Measurements from ENCODE around the gene SLC6A12.
A peak's percentile ranks its signal among the peaks of the same experiment; 100 is the strongest.

The SLC6A12 gene

DNA sequence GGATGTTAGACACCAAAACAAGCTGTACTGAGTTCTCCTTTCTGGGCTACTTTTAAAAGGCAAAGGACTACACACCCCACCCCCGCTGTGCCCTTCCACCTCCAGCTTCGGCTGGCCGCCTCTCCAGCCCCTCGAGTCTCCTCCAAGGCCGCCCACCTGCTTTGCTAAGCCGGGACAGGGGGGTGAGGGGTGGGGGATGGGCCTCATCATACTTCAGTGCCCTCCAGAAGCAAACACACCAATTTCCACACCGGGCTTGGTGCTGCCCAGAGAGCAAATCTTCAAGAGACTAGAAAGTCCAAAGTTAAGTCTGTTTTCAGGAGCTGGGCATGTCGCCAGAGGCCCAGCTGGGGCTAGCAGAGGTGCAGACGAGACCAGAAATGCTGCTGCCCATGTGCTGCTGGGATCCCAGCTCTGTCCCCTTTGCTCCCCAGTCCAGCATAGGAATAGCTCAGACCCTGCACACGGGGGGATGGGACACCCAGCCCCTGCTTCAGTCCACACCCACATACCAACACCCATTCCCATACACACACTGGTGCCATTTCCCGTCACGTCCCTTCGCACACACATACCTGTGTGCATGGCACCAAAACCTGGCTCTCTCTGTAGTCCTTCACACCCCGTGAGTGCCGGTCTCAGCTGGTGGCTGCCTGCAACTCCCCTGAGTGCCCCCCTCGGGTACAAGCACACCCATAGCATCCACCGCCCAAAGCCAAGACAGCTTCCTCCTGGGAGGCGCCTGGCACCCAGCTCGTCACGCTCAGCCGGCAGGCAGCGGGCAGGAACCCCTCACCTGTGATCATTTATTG is 1.0 kb downstream of the SLC6A12 start:
- no peak for DNase-seq

DNA sequence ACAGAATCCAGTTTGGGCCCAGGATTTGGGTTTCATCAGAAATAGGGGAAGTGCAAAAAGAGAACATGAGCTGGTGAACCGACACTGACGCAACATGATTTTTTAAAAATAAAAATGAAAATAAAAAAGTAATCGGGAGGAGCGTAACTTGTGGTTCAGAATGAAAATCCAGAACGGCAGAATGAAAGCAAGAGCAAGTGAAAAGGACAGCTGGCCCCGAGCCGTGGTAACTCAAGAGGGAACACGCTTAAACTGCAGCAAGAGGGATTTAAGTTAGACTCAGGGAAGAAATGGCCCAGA is 1.6 kb downstream of the SLC6A12 start:
- peak; percentile 8 for DNase-seq

DNA sequence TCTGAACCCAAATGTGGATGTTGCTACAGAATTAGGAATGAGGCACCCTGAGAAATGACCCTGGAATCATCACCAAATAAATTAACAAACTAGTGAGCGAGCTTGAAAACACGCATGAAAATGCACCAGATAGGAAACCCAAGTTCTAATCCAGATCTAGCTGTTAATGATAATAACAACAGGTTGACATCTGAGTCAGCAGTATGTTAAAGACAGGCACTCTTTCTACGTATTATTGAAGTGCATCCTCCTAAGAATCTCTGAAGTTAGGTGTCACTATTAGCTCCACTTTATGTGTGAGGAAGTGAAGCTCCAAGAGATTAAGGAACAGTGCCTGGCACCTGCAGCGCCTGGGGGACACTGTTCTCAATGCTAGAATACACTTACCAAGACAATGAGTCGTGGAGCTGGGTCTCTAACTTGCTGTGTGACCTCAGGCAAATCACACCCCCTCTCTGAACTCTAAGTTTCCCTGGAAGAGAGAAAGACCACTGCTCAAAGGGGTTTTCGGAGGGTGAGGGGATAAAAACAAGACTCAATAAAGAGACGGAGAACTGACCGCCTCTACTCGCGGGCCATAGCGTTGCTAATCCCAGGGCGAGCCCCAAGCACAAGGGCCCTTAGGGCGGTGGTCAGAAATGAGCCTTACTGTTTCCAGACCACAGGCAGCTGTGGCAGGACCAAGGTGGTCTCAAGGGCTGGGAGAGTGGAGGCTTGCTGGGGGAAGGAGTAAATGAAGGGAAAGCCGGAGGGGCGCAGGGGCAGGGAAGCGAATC is 2.1 kb downstream of the SLC6A12 start:
- DNase-seq: no peak

DNA sequence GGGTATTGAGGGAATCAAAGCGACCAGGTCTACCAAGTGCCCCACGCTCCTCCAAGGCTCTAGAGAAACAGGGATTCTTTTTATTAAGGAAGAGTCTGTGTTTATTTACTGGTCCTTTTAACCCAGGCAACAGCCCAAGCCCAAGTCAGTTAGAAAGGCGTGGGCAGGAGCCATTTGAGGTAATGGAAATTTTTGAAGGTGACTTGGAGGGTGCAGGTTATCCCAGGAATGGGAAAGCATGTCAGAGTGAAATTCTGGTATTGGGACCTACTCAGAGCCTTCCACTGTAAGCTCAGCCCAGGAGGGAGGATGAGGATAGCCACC is 2.9 kb downstream of the SLC6A12 start:
- DNase-seq: no peak

DNA sequence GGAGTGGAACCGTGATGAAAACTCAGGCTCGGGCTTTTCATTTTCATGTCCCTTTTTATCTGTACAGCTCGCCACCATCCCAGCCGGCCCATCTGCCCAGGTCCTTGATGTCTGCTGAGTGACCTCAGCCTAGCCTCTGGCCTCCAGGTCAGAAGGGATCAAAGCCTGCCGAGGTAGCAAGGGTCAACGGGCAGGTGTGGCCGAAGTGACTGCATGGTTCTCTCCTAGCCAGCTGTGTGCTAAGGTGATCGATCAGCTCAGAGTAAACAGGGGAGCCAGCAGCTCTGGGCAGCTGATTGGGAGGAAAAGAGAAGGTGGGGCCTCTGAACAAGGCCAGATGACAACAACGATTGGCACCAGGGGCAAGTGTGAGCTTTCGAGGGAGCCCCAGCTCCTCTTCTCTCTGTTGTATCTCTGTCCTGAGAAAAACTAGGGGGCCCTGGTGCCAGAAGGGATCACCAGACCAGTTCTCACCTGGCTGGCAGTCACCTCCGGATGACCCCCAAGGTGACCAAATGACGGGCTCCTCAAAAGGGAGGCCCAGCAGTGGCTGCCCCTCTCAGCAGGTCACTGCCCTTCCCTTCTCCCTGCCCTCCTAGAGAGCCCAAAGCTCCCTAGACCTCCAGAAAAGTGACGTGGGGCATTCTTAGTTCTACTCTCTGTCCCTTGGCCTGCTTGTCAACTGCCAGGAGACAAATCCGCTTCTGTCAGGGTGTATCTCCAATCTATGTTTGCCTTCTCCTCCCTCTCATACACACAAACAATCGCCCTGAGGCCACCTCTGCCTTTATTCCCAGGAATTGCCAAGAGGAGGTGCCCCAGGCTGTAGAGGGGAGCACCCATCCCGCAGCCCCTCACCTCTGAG is 3.4 kb downstream of the SLC6A12 start:
- DNase-seq: no peak

DNA sequence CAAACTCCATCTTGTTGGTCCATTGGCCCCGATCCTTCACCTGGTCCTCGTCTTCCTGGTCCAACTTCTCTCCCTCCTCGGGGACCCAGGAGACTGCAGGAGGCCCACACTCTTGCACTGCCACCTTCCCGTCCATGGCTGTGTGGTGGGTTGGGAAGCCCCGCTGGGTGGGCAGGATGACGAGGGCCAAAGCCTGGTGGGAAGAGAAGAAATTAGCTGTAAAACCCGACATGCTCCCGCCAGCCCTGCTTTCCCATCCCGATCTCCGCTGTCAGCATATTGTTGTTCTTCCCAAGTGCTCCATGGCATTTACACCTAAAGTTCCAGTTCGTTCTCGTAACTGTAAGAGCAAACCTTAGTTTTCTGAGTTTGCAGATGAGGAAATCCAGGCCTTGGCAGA is 4.1 kb downstream of the SLC6A12 start:
- no peak for DNase-seq

DNA sequence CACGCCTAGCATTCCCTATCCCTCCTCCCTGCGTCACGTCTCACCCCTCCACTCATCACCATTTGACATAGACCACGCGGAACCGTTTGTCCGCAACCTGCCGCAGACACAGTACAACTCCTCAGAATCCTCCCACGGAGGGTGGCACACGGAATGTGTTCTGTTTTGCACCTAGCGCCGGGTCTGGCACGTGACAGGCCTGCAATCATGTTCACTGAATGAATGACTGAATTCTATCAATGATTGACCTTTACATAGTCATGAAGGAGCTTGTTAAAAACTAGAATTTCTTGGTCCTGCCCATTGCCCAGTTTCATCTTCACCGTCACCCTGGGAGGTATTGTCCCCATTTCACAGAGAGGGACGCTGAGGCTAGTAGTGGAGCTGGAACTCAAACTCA is 4.7 kb downstream of the SLC6A12 start:
- DNase-seq: no peak

DNA sequence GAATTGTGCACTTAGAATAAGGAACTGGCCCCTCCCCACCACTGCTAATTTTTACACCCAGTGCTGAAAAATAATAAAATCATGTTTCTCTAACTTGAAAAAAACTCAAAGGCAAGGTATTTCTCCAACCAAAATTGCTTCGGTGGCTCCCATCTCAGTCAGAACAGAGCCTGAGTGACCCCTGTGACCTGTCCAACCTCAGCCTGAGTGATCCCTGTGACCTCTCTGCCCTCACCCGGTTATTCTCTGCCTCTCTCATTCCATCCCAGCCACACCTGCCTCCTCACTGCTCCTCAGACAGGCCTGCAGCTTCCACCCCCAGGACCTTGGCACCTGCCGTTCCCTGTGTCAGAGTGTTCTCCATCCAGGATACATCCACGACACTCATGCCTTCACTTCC is 5.1 kb downstream of the SLC6A12 start:
- no peak for DNase-seq

DNA sequence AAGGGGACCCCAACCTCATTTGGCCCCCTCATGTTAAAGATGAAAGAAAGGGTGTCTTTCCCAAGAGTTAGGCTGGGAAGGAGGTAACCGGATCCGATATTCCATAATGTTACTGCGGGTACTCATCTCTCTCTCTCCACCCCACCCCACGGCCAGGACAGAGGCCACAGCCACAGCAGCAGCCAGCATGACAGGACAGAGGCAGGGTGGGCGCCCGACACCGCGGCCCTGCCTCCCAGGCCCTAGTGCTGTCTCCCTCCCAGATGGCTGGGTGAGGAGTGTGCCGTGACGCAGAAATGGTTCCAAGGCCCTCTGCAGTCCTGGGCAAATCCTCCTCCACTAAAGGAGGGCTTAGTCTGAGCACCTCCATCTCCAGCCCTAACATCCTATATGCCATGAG is 6.2 kb downstream of the SLC6A12 start:
- DNase-seq: no peak

DNA sequence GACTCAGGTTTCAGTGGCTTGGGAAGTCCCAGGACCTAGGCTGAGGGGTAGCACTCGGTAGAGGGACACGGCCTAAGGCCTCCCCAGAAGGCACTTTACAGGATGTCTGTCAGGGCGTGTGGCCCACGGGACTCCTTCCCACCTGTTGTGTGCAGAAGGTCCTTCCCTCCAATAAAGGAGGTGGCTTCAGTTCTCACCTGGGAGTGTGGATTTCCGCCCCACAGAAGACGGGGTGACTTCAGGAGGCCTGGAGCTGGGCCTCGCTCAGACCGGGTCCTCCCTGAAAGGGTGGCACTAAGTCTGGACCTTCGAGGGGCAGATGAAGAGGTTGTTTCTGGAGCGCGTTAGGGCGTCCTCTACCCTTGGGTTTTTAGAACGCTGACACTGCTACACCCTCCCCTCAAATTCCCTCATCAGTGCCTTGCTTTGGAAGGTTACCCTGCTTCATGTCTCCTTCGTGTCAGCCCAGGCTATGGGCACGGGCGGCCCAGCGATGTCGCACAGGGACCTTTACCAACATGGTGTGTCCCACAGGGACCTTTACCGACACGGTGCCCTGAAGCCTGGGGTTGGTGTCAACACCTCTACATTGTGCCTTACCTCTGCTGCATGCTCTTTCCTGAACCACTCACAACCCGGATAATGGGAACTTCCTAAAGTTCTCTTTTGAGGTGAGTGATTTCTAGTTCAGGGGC is 7.1 kb downstream of the SLC6A12 start:
- no peak for DNase-seq

DNA sequence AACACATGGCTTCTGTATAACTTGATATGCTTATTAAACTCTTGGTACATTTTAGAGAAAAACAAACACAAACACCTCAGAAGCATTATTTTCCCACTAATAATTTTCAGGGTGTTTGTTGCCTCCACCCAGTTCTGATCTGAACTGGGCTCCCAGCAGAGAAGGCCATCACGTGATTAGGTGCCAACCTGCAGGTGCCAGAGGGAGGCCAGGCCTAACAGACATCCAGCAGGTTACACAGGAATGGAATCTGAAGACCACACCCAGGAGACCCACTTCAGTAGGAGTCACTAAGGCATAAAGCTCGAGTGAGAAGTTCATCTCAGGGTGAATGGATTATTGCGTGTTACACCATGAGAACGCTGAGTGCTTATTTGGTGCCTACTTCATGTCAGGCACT is 8.9 kb downstream of the SLC6A12 start:
- DNase-seq: no peak

DNA sequence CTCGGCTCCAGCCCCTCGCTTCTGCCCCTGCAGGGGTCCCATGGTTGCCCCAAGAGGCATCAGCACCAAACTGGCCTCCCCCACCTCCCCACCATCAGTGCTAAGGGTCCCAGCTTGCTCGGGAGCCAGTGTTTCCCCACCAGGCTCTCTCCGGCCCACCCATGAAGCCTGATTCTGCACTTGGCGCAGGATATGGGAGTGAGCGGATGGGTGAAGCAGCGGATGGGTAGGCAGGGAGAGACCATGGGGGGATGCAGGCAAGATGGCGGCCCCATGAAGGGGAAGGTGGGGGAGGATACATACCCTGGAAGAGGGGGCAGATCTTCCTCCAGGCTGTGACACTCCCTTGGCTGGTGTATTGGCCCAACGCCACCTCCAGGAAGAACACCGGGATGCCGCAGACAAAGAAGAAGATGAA is 9.7 kb downstream of the SLC6A12 start:
- no peak for DNase-seq

DNA sequence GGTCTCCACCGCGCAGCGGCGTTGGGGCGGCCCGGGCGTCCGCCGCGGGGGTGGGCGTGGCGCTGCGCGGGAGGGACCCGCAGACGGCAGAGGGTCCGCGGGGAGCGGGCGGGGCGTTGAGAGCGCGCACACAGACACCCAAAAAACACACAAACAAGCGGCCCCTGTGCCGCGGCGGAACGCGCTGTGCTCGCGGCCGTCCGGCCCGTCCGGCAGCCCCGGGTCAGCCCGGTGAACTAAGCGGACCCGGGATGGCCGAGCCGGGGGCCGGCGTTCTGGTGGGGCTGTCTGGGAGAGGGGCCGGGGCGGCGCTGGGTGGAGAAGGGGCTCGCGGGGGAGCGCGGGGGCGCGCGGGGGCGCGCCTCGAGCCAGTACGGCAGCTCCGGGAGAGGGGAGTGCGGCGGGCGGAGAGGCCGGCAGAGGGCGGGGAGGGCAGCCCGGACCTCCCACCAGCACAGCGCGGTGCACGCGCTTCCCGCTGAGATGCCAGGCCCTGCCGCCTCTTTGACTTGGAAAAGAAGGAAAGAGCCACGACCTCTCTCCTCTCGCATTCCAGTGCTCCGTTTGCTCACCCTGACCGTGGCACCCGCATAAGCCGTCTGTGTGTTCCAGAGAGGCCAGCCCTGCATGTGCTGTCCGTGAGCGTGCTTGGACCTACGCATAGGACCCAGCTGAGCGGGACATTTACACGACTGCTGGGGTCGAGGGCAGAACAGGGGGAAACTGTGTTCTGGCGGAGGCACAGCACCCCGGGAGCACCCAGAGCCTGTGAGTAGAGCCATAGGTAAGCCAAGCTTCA is 10.3 kb downstream of the SLC6A12 start:
- no peak for DNase-seq

DNA sequence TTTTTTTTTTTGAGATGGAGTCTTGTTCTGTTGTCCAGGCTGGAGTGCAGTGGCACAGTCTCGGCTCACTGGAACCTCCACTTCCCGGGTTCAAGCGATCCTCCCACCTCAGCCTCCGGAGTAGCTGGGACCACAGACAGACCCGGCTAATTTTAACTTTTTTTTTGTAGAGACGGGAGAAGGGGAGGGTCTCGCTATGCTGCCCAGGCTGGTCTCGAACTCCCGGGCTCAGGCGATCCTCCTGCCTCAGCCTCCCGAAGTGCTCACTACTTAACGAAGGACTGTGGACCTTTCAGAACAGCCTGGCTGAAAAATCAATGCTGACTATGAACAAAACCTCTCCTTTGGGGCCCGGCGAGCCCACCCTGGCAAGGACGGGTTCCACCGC is 10.9 kb downstream of the SLC6A12 start:
- no peak for DNase-seq

DNA sequence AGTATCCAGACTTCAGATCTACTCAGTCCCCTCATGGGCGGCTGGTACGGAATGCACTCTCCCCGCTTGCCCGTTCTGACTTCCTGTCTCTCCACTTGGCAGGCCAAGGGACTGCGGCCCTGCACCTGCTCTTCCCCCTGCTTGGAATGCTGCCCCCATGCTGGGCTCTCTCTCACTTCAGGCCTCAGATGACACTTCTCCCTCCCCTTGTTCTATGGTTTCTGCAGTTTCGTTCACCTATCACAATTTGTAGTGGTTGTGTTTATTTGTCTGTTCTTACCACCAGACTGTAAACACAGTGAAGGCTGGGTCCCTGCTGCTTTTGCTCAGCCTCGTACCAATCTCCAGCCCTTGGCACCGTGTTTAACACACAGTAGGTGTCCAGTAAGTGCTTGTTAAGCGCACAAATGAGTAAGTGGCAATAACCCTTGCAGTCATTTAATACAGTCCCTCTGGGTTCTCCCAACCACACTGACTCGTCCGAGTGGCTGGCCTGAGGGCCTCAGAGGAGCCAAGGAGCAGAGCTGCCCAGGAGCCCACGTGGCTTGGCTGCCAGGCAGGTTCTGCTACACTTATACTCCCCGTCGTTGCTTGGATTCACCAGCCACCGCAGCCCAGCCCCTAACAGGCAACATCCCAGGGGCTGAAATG is 11.8 kb downstream of the SLC6A12 start:
- DNase-seq: no peak

DNA sequence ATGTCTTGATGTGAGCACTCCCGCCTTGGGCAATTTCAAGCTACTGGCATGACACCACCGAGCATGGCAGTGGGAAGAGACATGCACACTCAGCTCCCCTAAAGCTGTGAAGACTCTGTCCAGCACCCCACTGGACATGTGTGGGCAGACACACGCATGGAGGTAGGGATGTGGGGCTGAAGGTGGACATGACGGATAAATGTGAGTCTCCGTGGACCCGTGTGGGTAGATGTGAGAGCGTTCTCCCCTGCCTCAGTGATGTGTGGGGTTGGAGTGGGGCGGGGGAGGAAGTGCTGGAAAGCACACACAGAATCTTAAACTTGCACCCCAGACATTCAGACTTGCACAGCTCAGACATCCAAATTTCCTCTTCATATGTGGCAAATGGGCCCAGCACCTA is 12.6 kb downstream of the SLC6A12 start:
- no peak for DNase-seq

DNA sequence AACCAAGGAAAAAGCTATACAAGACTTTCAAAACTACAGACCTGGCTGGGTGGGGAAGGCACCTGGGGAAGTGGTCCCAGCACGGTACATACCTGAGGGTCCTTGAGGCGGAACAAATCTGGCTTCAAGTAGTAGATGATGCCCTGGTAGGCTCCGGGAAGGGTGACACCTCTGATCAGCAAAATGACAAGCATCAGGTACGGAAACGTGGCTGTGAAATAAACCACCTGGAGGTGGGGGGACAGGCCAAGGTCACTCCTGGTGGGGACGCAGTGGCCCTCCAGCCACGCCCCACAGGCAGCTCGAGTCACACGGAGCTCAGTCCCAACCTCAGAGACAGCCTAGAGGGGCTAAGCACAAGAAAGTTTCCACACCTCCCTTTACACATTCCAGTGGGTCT is 15.3 kb downstream of the SLC6A12 start:
- DNase-seq: no peak

DNA sequence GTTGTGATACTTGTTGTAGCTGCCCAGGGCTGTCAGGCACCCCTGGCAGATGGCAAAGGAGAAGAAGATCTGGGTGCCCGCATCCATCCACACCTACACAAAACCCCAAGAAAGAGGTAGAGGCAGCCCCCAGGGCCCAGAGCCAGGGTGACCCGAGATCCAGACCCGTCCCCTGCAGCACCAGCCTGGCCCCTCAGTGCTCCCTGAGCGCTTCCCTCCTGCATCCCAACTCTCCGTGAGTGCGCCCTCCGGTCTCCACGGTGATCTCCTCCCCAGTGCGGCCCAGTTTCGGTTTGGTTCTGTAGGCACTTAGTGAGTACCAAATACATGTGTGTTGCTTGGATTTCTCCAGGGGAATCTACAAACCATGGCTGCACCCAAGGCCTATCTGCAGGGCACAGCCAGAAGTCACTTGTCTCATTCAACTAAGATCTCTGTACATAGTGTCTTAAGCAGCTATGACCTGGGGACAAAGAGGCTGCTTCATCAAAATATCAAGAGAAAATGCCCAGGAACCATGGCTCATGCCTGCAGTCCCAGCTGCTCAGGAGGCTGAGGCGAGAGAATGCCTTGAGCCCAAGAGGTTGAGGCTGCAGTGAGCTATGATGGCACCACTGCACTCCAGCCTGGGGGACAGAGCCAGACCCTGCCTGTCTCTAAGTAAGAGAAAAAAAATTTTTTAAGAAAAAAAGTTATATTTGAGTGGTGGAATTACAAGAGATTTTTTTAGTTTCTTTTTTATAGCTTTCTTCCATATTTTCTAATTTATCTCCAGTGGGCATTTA is 15.9 kb downstream of the SLC6A12 start:
- no peak for DNase-seq

DNA sequence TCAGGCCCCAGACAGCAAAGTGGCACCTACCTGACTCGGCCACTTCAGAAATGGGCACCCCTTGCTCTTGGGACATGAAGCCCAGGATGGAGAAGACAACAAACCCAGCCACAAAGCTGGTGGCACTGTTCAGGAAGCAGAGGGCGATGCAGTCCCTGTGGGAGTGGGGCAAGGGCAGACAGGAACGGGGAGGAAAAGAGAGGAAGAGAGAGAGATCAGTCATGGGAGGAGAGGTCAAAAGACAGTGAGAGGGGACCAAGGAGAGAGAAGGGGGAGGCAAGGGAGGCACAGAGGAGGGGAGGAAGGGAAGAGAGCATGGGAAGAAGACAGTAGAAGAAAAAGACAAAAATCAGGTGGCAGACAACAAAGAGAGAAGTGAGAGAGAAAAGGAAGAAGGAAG is 16.6 kb downstream of the SLC6A12 start:
- DNase-seq: no peak

DNA sequence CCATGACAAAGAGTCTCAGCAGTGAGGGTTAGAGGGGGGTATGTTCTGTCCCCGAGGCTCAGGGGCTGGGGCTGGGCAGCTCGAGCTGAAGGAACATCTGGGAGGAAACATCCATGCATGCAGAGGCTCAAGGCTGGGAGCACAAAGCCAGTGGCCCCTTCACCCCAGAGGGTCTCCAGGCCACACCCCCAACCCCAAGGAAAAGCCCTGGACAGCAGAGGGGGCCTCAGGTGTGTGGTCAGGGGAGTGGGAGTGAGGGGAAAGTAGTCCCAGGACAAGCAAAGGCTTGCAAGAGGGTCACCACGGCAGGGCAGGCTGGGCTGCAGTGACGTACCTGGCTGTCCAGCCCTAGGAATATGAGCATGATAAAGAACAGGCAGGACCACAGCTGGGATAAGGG is 17.5 kb downstream of the SLC6A12 start:
- DNase-seq: no peak

DNA sequence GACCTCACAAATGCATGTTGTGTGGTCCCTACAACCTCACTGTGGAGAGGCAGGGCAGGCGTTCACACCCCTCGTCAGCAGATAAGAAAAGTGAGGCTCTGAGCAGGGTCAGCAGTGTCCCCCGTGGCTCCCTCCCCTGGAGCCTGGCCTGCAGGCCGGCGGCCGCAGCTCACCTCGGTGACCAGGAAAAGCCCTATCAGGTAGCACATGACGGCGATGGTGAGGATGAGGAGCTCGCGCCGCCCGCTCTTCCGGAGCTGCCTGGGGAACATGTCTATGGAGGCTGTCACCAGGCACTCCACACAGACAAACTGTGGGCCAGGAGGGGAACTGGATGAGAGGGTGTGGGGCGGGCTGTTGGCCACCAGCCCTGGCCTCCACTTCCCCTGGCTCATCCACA is 18.0 kb downstream of the SLC6A12 start:
- no peak for DNase-seq
